ENCODE measurements around the gene ARL4A.

The ARL4A gene, protein sequence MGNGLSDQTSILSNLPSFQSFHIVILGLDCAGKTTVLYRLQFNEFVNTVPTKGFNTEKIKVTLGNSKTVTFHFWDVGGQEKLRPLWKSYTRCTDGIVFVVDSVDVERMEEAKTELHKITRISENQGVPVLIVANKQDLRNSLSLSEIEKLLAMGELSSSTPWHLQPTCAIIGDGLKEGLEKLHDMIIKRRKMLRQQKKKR

DNA sequence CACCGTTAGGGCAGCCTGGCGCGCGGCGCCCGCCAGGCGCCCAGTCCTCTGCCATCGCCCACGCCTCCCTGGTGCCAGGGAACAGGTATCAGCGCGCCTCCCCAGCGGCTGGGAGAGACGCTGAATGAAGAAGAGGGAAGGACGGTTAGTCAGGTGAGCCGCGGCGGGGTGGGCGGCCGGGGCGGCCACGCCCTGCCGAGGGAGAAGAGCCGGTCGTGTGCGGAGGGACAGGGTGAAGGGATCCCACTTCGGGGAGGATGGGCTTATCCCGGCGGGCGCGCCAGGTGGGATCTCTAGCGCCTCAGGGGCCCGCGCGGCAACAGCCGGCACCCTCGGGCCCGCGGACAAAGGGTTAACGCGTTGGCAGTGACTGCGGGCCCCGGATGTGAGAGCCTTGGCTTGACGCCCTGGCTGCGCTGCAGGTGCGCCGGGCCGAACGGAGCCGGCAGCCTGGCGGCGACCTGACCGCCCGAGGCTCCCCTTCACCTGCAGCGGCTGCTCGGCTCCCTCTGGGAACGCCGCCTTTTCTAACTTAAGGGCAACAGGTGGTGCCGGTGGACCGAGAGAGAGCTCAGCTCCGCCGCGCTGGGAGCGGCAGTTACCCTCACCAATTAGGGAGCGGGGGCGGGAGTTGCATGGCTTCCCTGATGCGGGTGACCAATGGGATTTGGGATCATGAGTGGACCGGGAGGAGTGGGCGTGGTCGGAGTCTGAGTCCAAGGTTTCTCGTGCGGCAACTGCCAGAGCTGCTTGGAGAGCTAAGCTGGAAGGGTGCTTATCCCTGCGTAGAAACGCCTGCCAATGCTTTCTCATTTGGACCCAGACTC is at the start of gene ARL4A:
Gene ARL4A (plus strand): TSS at position 743 of the 827 bp plus-strand sequence. CDS start 622 bp downstream, outside the sequence.
- ATAC-seq: peak; percentile 96
- TF ChIP-seq ESRRG (CRISPR knock-in tag; IDR thresholded peaks at IDR 0.05) (no peak), PATZ1 (CRISPR knock-in tag; IDR thresholded peaks at IDR 0.05; ENCODE audit: borderline replicate concordance) (no peak), CSRNP3 (CRISPR knock-in tag; IDR thresholded peaks at IDR 0.05) (no peak), CSDC2 (CRISPR knock-in tag; IDR thresholded peaks at IDR 0.05) (no peak), TCF4 (CRISPR knock-in tag; IDR thresholded peaks at IDR 0.05; ENCODE audit: borderline replicate concordance) (peak; percentile 20; the same call in 1 of the 2 replicates), RARB (CRISPR knock-in tag; IDR thresholded peaks at IDR 0.05) (no peak), TSHZ2 (CRISPR knock-in tag; IDR thresholded peaks at IDR 0.05) (0 out of 2 replicates have a peak, but pooled peaks have one; percentile 16), ZNF8 (CRISPR knock-in tag; IDR thresholded peaks at IDR 0.05) (peak; percentile 24; the same call in 1 of the 2 replicates), ZNF70 (CRISPR knock-in tag; IDR thresholded peaks at IDR 0.05) (no peak), SNAI2 (CRISPR knock-in tag; IDR thresholded peaks at IDR 0.05) (peak; percentile 89; the same call in 1 of the 2 replicates)
- TF ChIP-seq, protein P1, sequence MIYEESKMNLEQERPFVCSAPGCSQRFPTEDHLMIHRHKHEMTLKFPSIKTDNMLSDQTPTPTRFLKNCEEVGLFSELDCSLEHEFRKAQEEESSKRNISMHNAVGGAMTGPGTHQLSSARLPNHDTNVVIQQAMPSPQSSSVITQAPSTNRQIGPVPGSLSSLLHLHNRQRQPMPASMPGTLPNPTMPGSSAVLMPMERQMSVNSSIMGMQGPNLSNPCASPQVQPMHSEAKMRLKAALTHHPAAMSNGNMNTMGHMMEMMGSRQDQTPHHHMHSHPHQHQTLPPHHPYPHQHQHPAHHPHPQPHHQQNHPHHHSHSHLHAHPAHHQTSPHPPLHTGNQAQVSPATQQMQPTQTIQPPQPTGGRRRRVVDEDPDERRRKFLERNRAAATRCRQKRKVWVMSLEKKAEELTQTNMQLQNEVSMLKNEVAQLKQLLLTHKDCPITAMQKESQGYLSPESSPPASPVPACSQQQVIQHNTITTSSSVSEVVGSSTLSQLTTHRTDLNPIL (CRISPR knock-in tag; IDR thresholded peaks at IDR 0.05; ENCODE audit: low read depth): no peak

GRCh38 chr7:12637819-12638592 is 49.4 kb upstream of the ARL4A start:
- peak; percentile 66 for ATAC-seq
- TF ChIP-seq SNAI2 (CRISPR knock-in tag; IDR thresholded peaks at IDR 0.05) (peak; percentile 91; the same call in 1 of the 2 replicates), PPARA (CRISPR knock-in tag; IDR thresholded peaks at IDR 0.05; ENCODE audit: borderline replicate concordance) (no peak), TCF4 (CRISPR knock-in tag; IDR thresholded peaks at IDR 0.05; ENCODE audit: borderline replicate concordance) (peak; percentile 78; the same call in 1 of the 2 replicates)

DNA sequence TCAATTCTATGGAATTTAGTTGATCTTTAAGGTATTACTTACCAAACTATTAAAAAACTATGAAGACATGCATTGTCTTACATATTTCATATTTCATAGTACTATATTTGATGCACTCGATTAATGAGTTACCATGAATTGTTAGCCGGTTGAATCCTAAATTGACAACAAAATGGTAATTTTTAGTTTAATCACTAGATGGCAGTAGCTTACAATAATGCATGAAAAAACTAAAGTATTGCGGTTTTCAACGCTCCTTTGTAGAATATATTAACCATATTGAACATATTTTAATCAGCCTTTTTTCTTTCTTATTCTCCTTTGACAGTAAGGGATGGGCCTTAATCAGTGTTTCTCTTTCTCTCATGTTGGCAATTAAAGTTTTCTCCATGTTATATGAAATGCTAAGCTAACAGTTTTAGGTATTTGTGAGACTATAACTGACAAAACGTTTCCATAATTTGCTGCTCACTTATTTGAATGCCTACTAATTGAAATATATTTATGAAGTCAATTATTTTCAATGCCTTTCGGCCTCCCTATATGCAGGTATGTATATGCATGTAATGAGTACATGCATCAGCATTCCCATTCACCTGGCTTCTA is 48.5 kb upstream of the ARL4A start:
- peak; percentile 62 for ATAC-seq
- TF ChIP-seq TOX (CRISPR knock-in tag; IDR thresholded peaks at IDR 0.05; ENCODE audit: borderline replicate concordance) (no peak), PATZ1 (CRISPR knock-in tag; IDR thresholded peaks at IDR 0.05; ENCODE audit: borderline replicate concordance) (no peak), PPARA (CRISPR knock-in tag; IDR thresholded peaks at IDR 0.05; ENCODE audit: borderline replicate concordance) (no peak), ARNTL (CRISPR knock-in tag; IDR thresholded peaks at IDR 0.05; ENCODE audit: borderline replicate concordance, low read depth) (no peak), ISL1 (CRISPR knock-in tag; IDR thresholded peaks at IDR 0.05) (no peak), ZNF565 (CRISPR knock-in tag; conservative IDR thresholded peaks at IDR 0.05; ENCODE audit: low read depth) (no peak), TCF4 (CRISPR knock-in tag; IDR thresholded peaks at IDR 0.05; ENCODE audit: borderline replicate concordance) (no peak), ZC3H10 (CRISPR knock-in tag; IDR thresholded peaks at IDR 0.05) (no peak), RARB (CRISPR knock-in tag; IDR thresholded peaks at IDR 0.05) (no peak), ZFP30 (CRISPR knock-in tag; IDR thresholded peaks at IDR 0.05) (no peak), BACH2 (CRISPR knock-in tag; IDR thresholded peaks at IDR 0.05; ENCODE audit: borderline replicate concordance) (no peak)

All from SK-N-SH treated with all-trans-retinoic acid at 6 μM for 48 hours (cell line).